K562 (cell line): ENCODE measurements around the gene CDKL1. TPM values are rescaled to one million over a fixed set of nuclear protein-coding genes. Genes with fewer than 3 reads are reported as not detected.

Experiments
- ZNF518B ChIP-seq: fragments of 250-450 bp; sonication (Bioruptor Pico); IDR thresholded peaks from 2 replicates; pipeline ENCODE4 v1.5.0; 2021; ENCODE audit warnings: mild to moderate bottlenecking, moderate library complexity
- polyA plus RNA-seq, 8 experiments: library from polyadenylated mRNA; depleted of rRNA in 4 of 8; stranded (reverse) in 5 of 8; unstranded in 3 of 8; fragments of >200 nt; fragmentation: Nextera tagmentation in 2 of 8; fragmentation: Illumina TruSeq in 1 of 8; extraction: Ambion mirVana in 2 of 8; extraction: Trizol in 1 of 8; gene quantifications; 2 replicates each; pipeline versions ENCODE4 v1.2.1 to v1.2.3, GENCODE V29; 2011 to 2014; ENCODE audit warnings: inconsistent platforms in 1 of 8, missing spikeins in 1 of 8
- total RNA-seq, 7 experiments: library from RNA; depleted of rRNA in 6 of 7; stranded (reverse); fragments of >200 nt in 6 of 7; fragmentation: Illumina TruSeq in 2 of 7; extraction: Trizol in 2 of 7; gene quantifications; 2 replicates each; pipeline versions ENCODE4 v1.2.1 to v1.2.3, GENCODE V29; 2011 to 2021; ENCODE audit warnings: low replicate concordance in 1 of 7
- TF ChIP-seq, protein P1 (sequence below), 2 experiments: fragments of 450-650 bp in 1 of 2; sonication (generic) in 1 of 2; formaldehyde crosslinking in 1 of 2; IDR thresholded peaks; 2 replicates each; pipeline versions ENCODE4 v1.7.1 to v1.9.0; 2016 to 2022; ENCODE audit warnings: inconsistent platforms in 1 of 2, mild to moderate bottlenecking in 1 of 2, missing genetic modification reagents in 1 of 2

Gene CDKL1
- total and polyA plus RNA-seq, 9 of the 15 experiments (the other 6 are each of a cell fraction or from before 2014, with no cell fraction given): 2.3 to 35.0 (median 7.5) TPM

DNA sequence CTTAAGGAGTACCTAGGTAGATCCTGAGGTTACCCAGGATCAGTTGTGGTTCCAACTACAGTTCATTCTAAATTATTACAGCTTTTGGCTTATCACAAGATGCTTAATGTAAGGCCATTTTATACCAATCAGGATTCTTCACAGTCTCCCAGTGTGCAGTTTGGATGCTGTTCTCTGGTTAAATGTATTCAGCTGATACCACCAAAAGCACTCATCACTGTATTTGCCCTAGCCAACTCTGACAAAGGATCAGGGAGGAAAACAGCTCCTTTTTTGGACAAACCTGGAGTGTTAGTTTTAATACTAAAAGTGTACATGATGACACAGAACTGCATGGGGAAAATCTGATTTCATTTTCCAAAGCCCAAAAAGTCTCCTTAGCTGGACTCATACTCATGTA is 65.1 kb downstream of the CDKL1 start (continued):
- TF ChIP-seq ZNF518B (CRISPR knock-in tag): no peak
- TF ChIP-seq, protein P1, sequence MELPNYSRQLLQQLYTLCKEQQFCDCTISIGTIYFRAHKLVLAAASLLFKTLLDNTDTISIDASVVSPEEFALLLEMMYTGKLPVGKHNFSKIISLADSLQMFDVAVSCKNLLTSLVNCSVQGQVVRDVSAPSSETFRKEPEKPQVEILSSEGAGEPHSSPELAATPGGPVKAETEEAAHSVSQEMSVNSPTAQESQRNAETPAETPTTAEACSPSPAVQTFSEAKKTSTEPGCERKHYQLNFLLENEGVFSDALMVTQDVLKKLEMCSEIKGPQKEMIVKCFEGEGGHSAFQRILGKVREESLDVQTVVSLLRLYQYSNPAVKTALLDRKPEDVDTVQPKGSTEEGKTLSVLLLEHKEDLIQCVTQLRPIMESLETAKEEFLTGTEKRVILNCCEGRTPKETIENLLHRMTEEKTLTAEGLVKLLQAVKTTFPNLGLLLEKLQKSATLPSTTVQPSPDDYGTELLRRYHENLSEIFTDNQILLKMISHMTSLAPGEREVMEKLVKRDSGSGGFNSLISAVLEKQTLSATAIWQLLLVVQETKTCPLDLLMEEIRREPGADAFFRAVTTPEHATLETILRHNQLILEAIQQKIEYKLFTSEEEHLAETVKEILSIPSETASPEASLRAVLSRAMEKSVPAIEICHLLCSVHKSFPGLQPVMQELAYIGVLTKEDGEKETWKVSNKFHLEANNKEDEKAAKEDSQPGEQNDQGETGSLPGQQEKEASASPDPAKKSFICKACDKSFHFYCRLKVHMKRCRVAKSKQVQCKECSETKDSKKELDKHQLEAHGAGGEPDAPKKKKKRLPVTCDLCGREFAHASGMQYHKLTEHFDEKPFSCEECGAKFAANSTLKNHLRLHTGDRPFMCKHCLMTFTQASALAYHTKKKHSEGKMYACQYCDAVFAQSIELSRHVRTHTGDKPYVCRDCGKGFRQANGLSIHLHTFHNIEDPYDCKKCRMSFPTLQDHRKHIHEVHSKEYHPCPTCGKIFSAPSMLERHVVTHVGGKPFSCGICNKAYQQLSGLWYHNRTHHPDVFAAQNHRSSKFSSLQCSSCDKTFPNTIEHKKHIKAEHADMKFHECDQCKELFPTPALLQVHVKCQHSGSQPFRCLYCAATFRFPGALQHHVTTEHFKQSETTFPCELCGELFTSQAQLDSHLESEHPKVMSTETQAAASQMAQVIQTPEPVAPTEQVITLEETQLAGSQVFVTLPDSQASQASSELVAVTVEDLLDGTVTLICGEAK (IDR thresholded peaks at IDR 0.05): no peak
- TF ChIP-seq, protein P1 (CRISPR knock-in tag; IDR thresholded peaks at IDR 0.05): no peak
